Karpas-422 (cell line): ENCODE measurements around the gene RNF112. TPM values are rescaled to one million over a fixed set of nuclear protein-coding genes. Genes with fewer than 3 reads are reported as not detected.
A peak's percentile ranks its signal among the peaks of the same experiment; 100 is the strongest.
"Not testable (repeated sequence)": the region's sequence is repeated elsewhere in the genome, so short reads cannot be mapped to it uniquely, and the experiment has no call there.

Experiments used
- DNase-seq: peaks from one replicate; pipeline ENCODE4 v3.0.0-alpha.2; 2015
- H2AFZ ChIP-seq: fragments of 200-600 bp; sonication (generic); 2 replicates; pipeline ENCODE4 v1.6.1; 2014; ENCODE audit warnings: antibody characterized with exemption, low read length, mixed read lengths
- H3K27ac ChIP-seq: fragments of 200-600 bp; sonication (generic); 2 replicates; pipeline ENCODE4 v1.5.1; 2014; ENCODE audit warnings: mild to moderate bottlenecking, low read length, moderate library complexity
- H3K27me3 ChIP-seq: fragments of 200-600 bp; sonication (generic); 2 replicates; pipeline ENCODE4 v1.6.1; 2014; ENCODE audit warnings: low read length, mixed read lengths
- H3K36me3 ChIP-seq: fragments of 200-600 bp; sonication (generic); 2 replicates; pipeline ENCODE4 v1.6.1; 2014; ENCODE audit warnings: low read length, mixed read lengths; ENCODE audit not compliant: insufficient read depth
- H3K4me1 ChIP-seq: fragments of 200-600 bp; sonication (generic); 2 replicates; pipeline ENCODE4 v1.6.1; 2014; ENCODE audit warnings: mild to moderate bottlenecking, low read length, mixed read lengths
- H3K4me2 ChIP-seq: fragments of 200-600 bp; sonication (generic); 2 replicates; pipeline ENCODE4 v1.6.1; 2014; ENCODE audit warnings: low read length, low read depth, mild to moderate bottlenecking; ENCODE audit not compliant: poor library complexity, severe bottlenecking
- H3K4me3 ChIP-seq: fragments of 200-600 bp; sonication (generic); 2 replicates; pipeline ENCODE4 v1.5.1; 2014; ENCODE audit warnings: mild to moderate bottlenecking, antibody characterized with exemption, low read length, mixed read lengths
- H3K79me2 ChIP-seq: fragments of 200-600 bp; sonication (generic); 2 replicates; pipeline ENCODE4 v1.6.1; 2014; ENCODE audit warnings: mild to moderate bottlenecking, low read length, mixed read lengths
- H3K9ac ChIP-seq: fragments of 200-600 bp; sonication (generic); 2 replicates; pipeline ENCODE4 v1.6.0; 2014; ENCODE audit warnings: low read length
- H3K9me2 ChIP-seq: fragments of 200-600 bp; sonication (generic), shearing (Covaris generic); replicated peaks from 2 replicates; pipeline ENCODE4 v1.6.0; 2014; ENCODE audit warnings: mild to moderate bottlenecking, low read length, moderate library complexity; ENCODE audit not compliant: insufficient read depth
- H3K9me3 ChIP-seq: fragments of 300-700, 200-600 bp; sonication (generic); 2 replicates; pipeline ENCODE4 v1.6.1; 2014; ENCODE audit warnings: low read length, mixed read lengths
- H4K20me1 ChIP-seq: fragments of 200-600 bp; sonication (generic); 2 replicates; pipeline ENCODE4 v1.6.1; 2014; ENCODE audit warnings: mild to moderate bottlenecking, antibody characterized with exemption, low read length, low read depth; ENCODE audit not compliant: insufficient read depth
- small RNA-seq: library from RNA; depleted of rRNA; stranded (forward); fragments of <200 nt; gene quantifications from one replicate; pipeline ENCODE3, GENCODE V24; 2014
- total RNA-seq: library from RNA; depleted of rRNA; stranded (reverse); fragments of >200 nt; shearing (Covaris generic); gene quantifications from 2 replicates; pipeline ENCODE4 v1.2.3, GENCODE V29; 2014; ENCODE audit warnings: low replicate concordance; rRNA removed

RNF112 gene
- total RNA-seq, 1 experiment from 2014 or later = not detected

DNA sequence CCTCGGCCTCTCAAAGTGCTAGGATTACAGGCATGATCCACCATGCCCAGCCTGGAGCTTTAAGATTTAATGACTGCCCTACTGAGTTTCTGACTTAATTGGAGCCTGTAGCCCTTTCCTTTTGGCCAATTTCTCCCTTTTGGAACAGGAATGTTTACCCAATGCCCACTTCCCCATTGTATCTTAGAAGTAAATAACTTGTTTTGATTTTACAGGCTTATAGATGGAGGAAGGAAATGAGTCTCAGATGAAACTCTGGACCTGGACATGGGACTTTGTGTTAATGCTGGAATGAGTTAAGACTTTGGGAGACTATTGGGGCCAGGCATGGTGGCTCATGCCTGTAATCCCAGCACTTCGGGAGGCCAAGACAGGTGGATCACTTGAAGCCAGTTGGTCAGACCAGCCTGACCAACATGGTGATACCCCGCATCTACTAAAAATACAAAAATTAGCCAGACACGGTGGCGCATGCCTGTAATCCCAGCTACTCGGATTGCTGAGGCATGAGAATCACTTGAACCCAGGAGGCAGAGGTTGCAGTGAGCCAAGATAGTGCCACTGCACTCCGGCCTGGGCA lies 51.5 kb downstream of the RNF112 start:
- H3K27me3 ChIP-seq, H3K4me3 ChIP-seq, H4K20me1 ChIP-seq, H3K36me3 ChIP-seq, H3K79me2 ChIP-seq, H3K9me3 ChIP-seq, H2AFZ ChIP-seq, H3K9me2 ChIP-seq: not testable (repeated sequence)
- Histone ChIP-seq H3K4me2 (peak overlapping the region; percentile 82), H3K9ac (peak overlapping the region; percentile 87), H3K4me1 (peaks cover 97% of the 10 kb centered on the region), H3K27ac (peak overlapping the region; percentile 99)
- peak; percentile 42 for DNase-seq

DNA sequence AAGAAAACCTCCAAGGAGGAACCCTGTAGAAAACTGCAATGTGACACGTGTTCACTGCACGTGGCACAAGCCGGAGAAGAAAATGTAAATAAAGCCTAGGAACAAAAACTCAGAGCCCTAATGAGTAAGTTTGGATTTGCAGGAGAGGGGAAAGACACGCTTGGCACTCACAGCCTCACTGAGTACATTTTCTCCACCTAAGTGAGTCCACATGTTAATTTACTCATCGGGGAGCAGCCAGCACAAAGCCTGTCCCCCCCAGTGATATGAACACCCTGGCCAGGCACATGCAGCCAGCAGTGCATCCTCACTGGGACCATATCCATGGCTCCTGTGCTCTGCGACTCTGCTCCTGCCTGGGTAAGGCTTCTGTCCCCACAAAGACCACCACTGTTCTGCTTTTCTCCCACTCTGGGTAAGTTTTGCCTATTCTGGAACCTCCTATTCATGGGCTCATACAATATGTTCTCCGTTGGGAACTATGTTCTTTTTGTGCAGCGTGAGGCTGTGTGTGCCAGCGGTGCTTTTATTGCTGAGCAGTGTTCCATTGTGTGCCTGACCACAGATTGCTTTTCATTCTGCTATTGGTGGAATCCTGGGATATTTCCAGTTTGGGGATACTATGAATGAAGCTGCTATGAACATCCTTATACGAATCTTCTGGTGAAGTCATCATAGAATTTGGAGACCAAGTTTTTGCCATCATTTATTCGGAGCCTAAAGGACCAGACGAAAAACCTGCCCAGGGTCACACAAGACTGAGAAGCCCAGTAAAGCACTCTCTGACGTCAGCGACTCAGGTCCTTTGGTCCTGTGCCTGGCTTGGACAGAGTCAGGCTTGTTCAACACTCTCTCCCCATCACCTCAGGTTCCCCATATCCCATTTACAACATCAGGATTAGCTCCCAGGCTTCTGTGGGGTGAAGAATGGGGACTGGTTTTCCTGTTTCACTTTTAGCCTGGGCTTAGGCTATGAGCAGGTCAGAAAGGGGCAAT lies 53.3 kb downstream of the RNF112 start:
- peak overlapping the region; percentile 99 for H3K27ac ChIP-seq
- H3K9ac ChIP-seq = peak overlapping the region; percentile 87
- no peaks in the 10 kb centered on the region for H3K27me3 ChIP-seq
- H3K4me2 ChIP-seq = peak overlapping the region; percentile 82
- H3K9me2 ChIP-seq = no peaks in the 10 kb centered on the region
- no peaks in the 10 kb centered on the region for H4K20me1 ChIP-seq
- DNase-seq = peak; percentile 83
- H3K4me3 ChIP-seq = peak overlapping the region; percentile 64
- no peaks in the 10 kb centered on the region for H3K79me2 ChIP-seq
- no peaks in the 10 kb centered on the region for H3K36me3 ChIP-seq
- H3K4me1 ChIP-seq = peaks cover 85% of the 10 kb centered on the region
- no peaks in the 10 kb centered on the region for H3K9me3 ChIP-seq
- no peak overlapping the region for H2AFZ ChIP-seq

Small RNA genes lying within 50 kb of the gene (small RNA-seq; reads per million reads assigned to genes)
- gene RF00537 = not detected

Other genes starting within 250 kb of the RNF112 start
- 5.4 and 17.6 TPM in 2 replicates for gene EPN2, start 173.9 kb upstream of the RNF112 start, total RNA-seq
- 22.1 and 29.1 TPM in 2 replicates for gene B9D1, start 48.5 kb upstream of the RNF112 start, total RNA-seq
- 4.1 and 7.8 TPM in 2 replicates for gene MAPK7, start 32.7 kb upstream of the RNF112 start, total RNA-seq
- 0.15 TPM in 1 of 2 replicates, not detected in the other for gene MFAP4, start 24.0 kb upstream of the RNF112 start, total RNA-seq
- gene SLC47A1, start 122.6 kb downstream of the RNF112 start, total RNA-seq = not detected in 2 replicates
- 2.0 and 7.5 TPM in 2 replicates for gene ALDH3A2, start 237.5 kb downstream of the RNF112 start, total RNA-seq